K562 (cell line): ENCODE results near the gene NME9. TPM values are rescaled to one million over a fixed set of nuclear protein-coding genes. Genes with fewer than 3 reads are reported as not detected.

Experiments
- ATAC-seq: fragments of 200-7000 bp; cut with Tn5 transposase; 3 replicates; pipeline ENCODE4 v1.9.1; 2020; ENCODE audit warnings: moderate library complexity
- BruUV-seq: library from RNA; stranded (reverse); fragments of 400-500 nt; replicated peaks from 2 replicates; lab custom pipeline; 2021; lab: Mats Ljungman, UMichigan
- CTCF ChIA-PET: fragments of 300-600 bp; formaldehyde crosslinking; extraction: SDS; loops from one replicate; lab custom pipeline; 2021; ENCODE audit warnings: low intra/inter-chr PET ratio; lab: Yijun Ruan, JAX
- POLR2A ChIA-PET: fragments of 300-600, 350-650 bp; sonication (Branson Sonifier 250); formaldehyde crosslinking; extraction: SDS; loops from one replicate; lab custom pipeline; 2021; ENCODE audit warnings: antibody characterized with exemption, inconsistent platforms; lab: Yijun Ruan, JAX
- DNase-seq, 4 experiments: peaks; one replicate each; pipeline versions ENCODE4 v3.0.0 to v3.0.0-alpha.2; 2011 to 2018; ENCODE audit warnings: low spot score in 3 of 4, mixed read lengths in 3 of 4; ENCODE audit errors: extremely low read depth in 1 of 4
- FAIRE-seq: peaks from 2 replicates; lab custom pipeline; 2011; peaks lifted over from hg19 to GRCh38; lab: Jason Lieb, UNC
- H2AFZ ChIP-seq: 2 replicates; pipeline ENCODE4 v1.6.0; 2011; ENCODE audit warnings: low read depth, low read length, control low read depth, inconsistent platforms
- H3K27ac ChIP-seq: fragments of 200-600 bp; 3 replicates; pipeline ENCODE4 v1.8.0; 2011; ENCODE audit warnings: low read depth, mild to moderate bottlenecking, control low read depth, inconsistent platforms, low read length, moderate library complexity, mixed read lengths; ENCODE audit errors: extremely low read depth
- H3K27me3 ChIP-seq, 2 experiments: fragments of 300-600 bp in 1 of 2; 2 replicates in 1 of 2; 3 replicates in 1 of 2; pipeline versions ENCODE4 v1.6.0 to v1.8.0; 2011; ENCODE audit warnings: inconsistent platforms in 2 of 2, low read length in 2 of 2, mild to moderate bottlenecking in 1 of 2, mixed read lengths in 1 of 2, moderate library complexity in 1 of 2; ENCODE audit not compliant: control insufficient read depth in 2 of 2, insufficient read depth in 2 of 2
- H3K36me3 ChIP-seq: fragments of 300-600 bp; 3 replicates; pipeline ENCODE4 v1.8.0; 2011; ENCODE audit warnings: mild to moderate bottlenecking, low read length, inconsistent platforms; ENCODE audit not compliant: control insufficient read depth, insufficient read depth
- H3K4me1 ChIP-seq, 2 experiments: fragments of 200-600 bp in 1 of 2; replicated peaks in 1 of 2; 2 replicates in 1 of 2; 3 replicates in 1 of 2; pipeline versions ENCODE4 v1.5.1 to v1.8.0; 2011; ENCODE audit warnings: inconsistent platforms in 2 of 2, low read length in 2 of 2, mild to moderate bottlenecking in 1 of 2, mixed read lengths in 1 of 2, moderate library complexity in 1 of 2; ENCODE audit not compliant: control insufficient read depth in 2 of 2, insufficient read depth in 2 of 2
- H3K4me2 ChIP-seq: 2 replicates; pipeline ENCODE4 v1.6.1; 2011; ENCODE audit warnings: low read length, control low read depth, inconsistent platforms, mixed read lengths; ENCODE audit not compliant: insufficient read depth
- H3K4me3 ChIP-seq: fragments of 200-600 bp; sonication (generic), shearing (Covaris generic); 2 replicates; pipeline ENCODE4 v1.5.1; 2016; ENCODE audit warnings: control low read depth, inconsistent platforms
- H3K79me2 ChIP-seq: fragments of 200-600 bp; 3 replicates; pipeline ENCODE4 v1.8.0; 2011; ENCODE audit warnings: low read length, inconsistent platforms; ENCODE audit not compliant: control insufficient read depth, insufficient read depth
- H3K9ac ChIP-seq, 2 experiments: 2 replicates each; pipeline versions ENCODE4 v1.6.0 to v1.6.1; 2011; ENCODE audit warnings: low read depth in 2 of 2, low read length in 2 of 2, control low read depth in 1 of 2, inconsistent platforms in 1 of 2, mild to moderate bottlenecking in 1 of 2, mixed read lengths in 1 of 2; ENCODE audit not compliant: insufficient read depth in 1 of 2
- H3K9me1 ChIP-seq: one replicate; pipeline ENCODE4 v1.6.0; 2011; ENCODE audit warnings: inconsistent platforms, mild to moderate bottlenecking, low read length, moderate library complexity; ENCODE audit not compliant: control insufficient read depth, insufficient read depth
- H3K9me3 ChIP-seq: replicated peaks from 2 replicates; pipeline ENCODE4 v1.5.1; 2011; ENCODE audit warnings: low read depth, low read length, inconsistent platforms; ENCODE audit not compliant: control insufficient read depth, insufficient read depth
- H4K20me1 ChIP-seq: replicated peaks from 2 replicates; pipeline ENCODE4 v1.6.1; 2011; ENCODE audit warnings: low read length, inconsistent platforms, mixed read lengths; ENCODE audit not compliant: control insufficient read depth, insufficient read depth
- CTCF ChIP-seq, 3 experiments: IDR thresholded peaks in 2 of 3; conservative IDR thresholded peaks in 1 of 3; 2 replicates each; pipeline ENCODE4 v1.5.1; 2011 to 2012; ENCODE audit warnings: low read length in 3 of 3, mild to moderate bottlenecking in 3 of 3, control low read depth in 2 of 3, improper control_type of control experiment in 1 of 3, inconsistent platforms in 1 of 3, low read depth in 1 of 3, mixed read lengths in 1 of 3, moderate library complexity in 1 of 3; ENCODE audit not compliant: insufficient read depth in 2 of 3
- RAD21 ChIP-seq, 2 experiments: fragments of 250-450 bp in 1 of 2; fragments of 450-650 bp in 1 of 2; sonication (Bioruptor Pico) in 1 of 2; formaldehyde crosslinking in 1 of 2; IDR thresholded peaks in 1 of 2; conservative IDR thresholded peaks in 1 of 2; 2 replicates each; pipeline versions ENCODE4 v1.4.0 to v1.8.0; 2020 to 2022; ENCODE audit warnings: mild to moderate bottlenecking in 2 of 2, moderate library complexity in 1 of 2
- SMC3 ChIP-seq: conservative IDR thresholded peaks from 2 replicates; pipeline ENCODE4 v1.6.1; 2011; ENCODE audit warnings: low read depth, low read length, improper control_type of control experiment; ENCODE audit not compliant: insufficient read depth
- ZFX ChIP-seq: sonication (generic); formaldehyde crosslinking; IDR thresholded peaks from 2 replicates; pipeline ENCODE4 v1.8.0; 2022; ENCODE audit warnings: mild to moderate bottlenecking, missing genetic modification reagents, moderate library complexity
- WGBS: fragments of 100-300 bp; shearing (Covaris generic); methylation state at CpG from one replicate; pipeline ENCODE4 v1.1.6; 2016; ENCODE audit warnings: low coverage, mixed read lengths; ENCODE audit not compliant: insufficient coverage; ENCODE audit errors: missing lambda C conversion rate; 5-methylcytosine and 5-hydroxymethylcytosine counted together
- in situ Hi-C: fragments of 300-500 bp; cut with MboI; formaldehyde crosslinking; loops from 4 replicates; pipeline ENCODE4 v1.15.0; 2018; ENCODE audit warnings: inconsistent platforms, mixed read lengths
- intact Hi-C: fragments of 100-400 bp; cut with micrococcal nuclease; formaldehyde crosslinking; loops from 2 replicates; pipeline ENCODE4 v1.14.2; 2022
- polyA plus RNA-seq, 8 experiments: library from polyadenylated mRNA; depleted of rRNA in 4 of 8; stranded (reverse) in 5 of 8; unstranded in 3 of 8; fragments of >200 nt; fragmentation: Nextera tagmentation in 2 of 8; fragmentation: Illumina TruSeq in 1 of 8; extraction: Ambion mirVana in 2 of 8; extraction: Trizol in 1 of 8; gene quantifications; 2 replicates each; pipeline versions ENCODE4 v1.2.1 to v1.2.3, GENCODE V29; 2011 to 2014; ENCODE audit warnings: inconsistent platforms in 1 of 8, missing spikeins in 1 of 8
- total RNA-seq, 7 experiments: library from RNA; depleted of rRNA in 6 of 7; stranded (reverse); fragments of >200 nt in 6 of 7; fragmentation: Illumina TruSeq in 2 of 7; extraction: Trizol in 2 of 7; gene quantifications; 2 replicates each; pipeline versions ENCODE4 v1.2.1 to v1.2.3, GENCODE V29; 2011 to 2021; ENCODE audit warnings: low replicate concordance in 1 of 7

Gene NME9
- total and polyA plus RNA-seq, 9 of the 15 experiments (the other 6 are each of a cell fraction or from before 2014, with no cell fraction given): 0.05 to 0.15 (median 0.13) TPM; not detected in 6

GRCh38 chr3:138332472-138333073, 2.9 kb upstream of the NME9 start (continued):
- TF ChIP-seq SMC3 (0 out of 2 replicates have a peak, but pooled peaks have one; percentile 12), CTCF (IDR thresholded peaks at IDR 0.05 in 2 of 3, conservative IDR thresholded peaks at IDR 0.05 in 1 of 3; ENCODE audit: insufficient read depth in 2 of 3, low read depth in 1 of 3, low read length in 3 of 3) (peak; percentile 45 to 72 (median 71); a peak in 3 of 6 replicates), RAD21 (CRISPR knock-in tag; conservative IDR thresholded peaks at IDR 0.05 in 1 of 2, IDR thresholded peaks at IDR 0.05 in 1 of 2) (peak; percentile 66)
- TF ChIP-seq, all 486 proteins: peak for 4

GRCh38 chr3:138331143-138331894, 1.7 kb upstream of the NME9 start:
- Histone ChIP-seq H3K9me1 (no peaks in the 10 kb centered on the region), H3K4me2 (no peak overlapping the region), H2AFZ (no peak overlapping the region), H3K4me1 (peaks cover 6 to 10% of the 10 kb centered on the region in 2 experiments; a peak in 4 of 5 replicates), H3K9ac (no peak overlapping the region), H3K9me3 (no peaks in the 10 kb centered on the region), H3K27ac (no peak overlapping the region), H3K36me3 (no peaks in the 10 kb centered on the region), H3K27me3 (no peaks in the 10 kb centered on the region; a peak in 1 of 5 replicates), H3K79me2 (no peaks in the 10 kb centered on the region), H3K4me3 (no peak overlapping the region), H4K20me1 (no peaks in the 10 kb centered on the region)
- in situ Hi-C loops: no loop called here
- 16% methylated on average over 6 of the region's 6 CpGs for WGBS
- ATAC-seq: no peak
- TF ChIP-seq RAD21 (CRISPR knock-in tag; conservative IDR thresholded peaks at IDR 0.05 in 1 of 2, IDR thresholded peaks at IDR 0.05 in 1 of 2) (0 out of 4 replicates have a peak, but pooled peaks of 1 of the 2 experiments have one; percentile 10), ZFX (CRISPR knock-in tag) (no peak)
- no peak for DNase-seq
- no peak for FAIRE-seq
- intact Hi-C loops: loop anchor here (5.0 to 10.0 kb wide), 2 partner anchors 53 to 76 kb away; no protein-coding TSS in a partner anchor
- no TSS peak for BruUV-seq
- CTCF ChIA-PET: interaction anchor here (0.6 kb wide), 1 partner anchor 475 kb away, joined by 3 read pairs; no protein-coding TSS in a partner anchor
- POLR2A ChIA-PET: interaction anchor here (0.6 kb wide), 1 partner anchor 272 kb away, joined by 3 read pairs; no protein-coding TSS in a partner anchor
